Renal cortical epithelial cell (primary cell): Measurements from ENCODE around the gene STAC. TPM values are rescaled to one million over a fixed set of nuclear protein-coding genes. Genes with fewer than 3 reads are reported as not detected.

ENCODE experiments used
- DNase-seq: peaks from one replicate; pipeline ENCODE4 v3.0.0-alpha.2; 2011; ENCODE audit warnings: low read depth
- total RNA-seq: library from RNA; depleted of rRNA; stranded (reverse); fragments of >200 nt; gene quantifications from 2 replicates; pipeline ENCODE4 v1.2.3, GENCODE V29; 2014

STAC gene
- 22.1 and 22.4 TPM in 2 replicates for total RNA-seq

- DNase-seq = no peak
Observed at GRCh38 chr3:36380221-36381031, at the start of gene STAC. Gene STAC (plus strand): TSS chr3:36380504. CDS start chr3:36380644, 140 bp downstream.

GRCh38 chr3:36332139-36332538 lies 48.2 kb upstream of the STAC start:
- DNase-seq = no peak

- DNase-seq = peak; percentile 77
Observed at GRCh38 chr3:36362216-36362615, 18.1 kb upstream of the STAC start.

- peak; percentile 95 for DNase-seq
Observed at GRCh38 chr3:36362973-36363372, 17.3 kb upstream of the STAC start.

GRCh38 chr3:36364260-36364659 lies 16.0 kb upstream of the STAC start:
- no peak for DNase-seq

GRCh38 chr3:36365829-36366228 lies 14.5 kb upstream of the STAC start:
- no peak for DNase-seq

- no peak for DNase-seq
Observed at GRCh38 chr3:36366308-36366707, 14.0 kb upstream of the STAC start.

GRCh38 chr3:36367912-36368573 lies 12.3 kb upstream of the STAC start:
- DNase-seq = no peak

GRCh38 chr3:36372534-36372935 lies 7.8 kb upstream of the STAC start:
- peak; percentile 94 for DNase-seq

- DNase-seq = peak; percentile 85
Observed at GRCh38 chr3:36373084-36373483, 7.2 kb upstream of the STAC start.

GRCh38 chr3:36373666-36374065 lies 6.6 kb upstream of the STAC start:
- DNase-seq = no peak

- no peak for DNase-seq
Observed at GRCh38 chr3:36379872-36380220, 458 bp upstream of the STAC start.

- no peak for DNase-seq
Observed at GRCh38 chr3:36381311-36381956, 1.1 kb downstream of the STAC start.

GRCh38 chr3:36393563-36393962 lies 13.3 kb downstream of the STAC start:
- peak; percentile 88 for DNase-seq

GRCh38 chr3:36394176-36394575 lies 13.9 kb downstream of the STAC start:
- peak; percentile 51 for DNase-seq

GRCh38 chr3:36397841-36398240 lies 17.5 kb downstream of the STAC start:
- DNase-seq = no peak

- DNase-seq = no peak
Observed at GRCh38 chr3:36399933-36400332, 19.6 kb downstream of the STAC start.

- no peak for DNase-seq
Observed at GRCh38 chr3:36401056-36401455, 20.8 kb downstream of the STAC start.

GRCh38 chr3:36403661-36404060 lies 23.4 kb downstream of the STAC start:
- peak; percentile 37 for DNase-seq

- peak; percentile 20 for DNase-seq
Observed at GRCh38 chr3:36405190-36405589, 24.9 kb downstream of the STAC start.

- no peak for DNase-seq
Observed at GRCh38 chr3:36408146-36408545, 27.8 kb downstream of the STAC start.

GRCh38 chr3:36409862-36410261 lies 29.6 kb downstream of the STAC start:
- DNase-seq = no peak

GRCh38 chr3:36411587-36411986 lies 31.3 kb downstream of the STAC start:
- no peak for DNase-seq
